Measurements from ENCODE around the gene MYEF2.
A peak's percentile ranks its signal among the peaks of the same experiment; 100 is the strongest.

Gene MYEF2

DNA sequence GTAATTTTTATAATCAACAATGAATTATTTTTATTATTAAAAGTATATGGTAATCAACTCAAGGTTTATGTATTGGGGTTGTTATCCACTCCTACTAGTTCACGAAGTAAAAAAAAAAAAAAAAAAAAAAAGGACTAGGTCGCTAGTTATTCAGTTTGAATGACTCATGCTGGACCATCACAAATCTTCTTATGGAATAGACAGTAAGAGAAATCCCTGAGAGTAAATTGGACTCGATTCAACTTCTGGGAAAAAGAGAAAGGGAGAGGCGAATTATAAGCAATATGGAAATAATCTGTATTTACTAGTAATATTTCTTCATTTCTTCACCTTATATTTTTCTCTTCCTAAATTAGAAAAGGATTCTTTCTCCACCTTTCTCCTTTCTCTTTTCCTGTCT, 2.0 kb downstream of the MYEF2 start:
- H3K4me1 ChIP-seq (ENCODE audit: insufficient read depth, low read length, poor library complexity, severe bottlenecking), result peaks cover 34% of the 10 kb centered on the region
- H4K20me1 ChIP-seq (ENCODE audit: insufficient read depth, low read length, poor library complexity, severe bottlenecking), result peaks cover 51% of the 10 kb centered on the region
- TF ChIP-seq EZH2phosphoT487 (IDR thresholded peaks at IDR 0.05; ENCODE audit: borderline replicate concordance), result no peak
- TF ChIP-seq, protein P1, sequence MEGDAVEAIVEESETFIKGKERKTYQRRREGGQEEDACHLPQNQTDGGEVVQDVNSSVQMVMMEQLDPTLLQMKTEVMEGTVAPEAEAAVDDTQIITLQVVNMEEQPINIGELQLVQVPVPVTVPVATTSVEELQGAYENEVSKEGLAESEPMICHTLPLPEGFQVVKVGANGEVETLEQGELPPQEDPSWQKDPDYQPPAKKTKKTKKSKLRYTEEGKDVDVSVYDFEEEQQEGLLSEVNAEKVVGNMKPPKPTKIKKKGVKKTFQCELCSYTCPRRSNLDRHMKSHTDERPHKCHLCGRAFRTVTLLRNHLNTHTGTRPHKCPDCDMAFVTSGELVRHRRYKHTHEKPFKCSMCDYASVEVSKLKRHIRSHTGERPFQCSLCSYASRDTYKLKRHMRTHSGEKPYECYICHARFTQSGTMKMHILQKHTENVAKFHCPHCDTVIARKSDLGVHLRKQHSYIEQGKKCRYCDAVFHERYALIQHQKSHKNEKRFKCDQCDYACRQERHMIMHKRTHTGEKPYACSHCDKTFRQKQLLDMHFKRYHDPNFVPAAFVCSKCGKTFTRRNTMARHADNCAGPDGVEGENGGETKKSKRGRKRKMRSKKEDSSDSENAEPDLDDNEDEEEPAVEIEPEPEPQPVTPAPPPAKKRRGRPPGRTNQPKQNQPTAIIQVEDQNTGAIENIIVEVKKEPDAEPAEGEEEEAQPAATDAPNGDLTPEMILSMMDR (conservative IDR thresholded peaks at IDR 0.05; ENCODE audit: low read length), result no peak
- no peaks in the 10 kb centered on the region for H3K9me2 ChIP-seq (replicated peaks; ENCODE audit: low read depth, low read length)
- H3K27me3 ChIP-seq (ENCODE audit: insufficient read depth, low read length, poor library complexity, severe bottlenecking), result no peaks in the 10 kb centered on the region
- peak overlapping the region; percentile 97 for H3K4me2 ChIP-seq (ENCODE audit: low read depth, low read length, poor library complexity, severe bottlenecking)
- no peaks in the 10 kb centered on the region for H3K36me3 ChIP-seq (ENCODE audit: insufficient read depth, low read length)
- H3F3A ChIP-seq (ENCODE audit: low read depth), result no peaks in the 10 kb centered on the region
- H3K9me3 ChIP-seq (ENCODE audit: insufficient read depth, low read depth, low read length), result 0 out of 2 replicates have a peak, but pooled peaks cover 6% of the 10 kb centered on the region
- peaks cover 68% of the 10 kb centered on the region for H3K79me2 ChIP-seq (ENCODE audit: insufficient read depth, low read length)
- H3K4me3 ChIP-seq (ENCODE audit: low read length, poor library complexity, severe bottlenecking), result peak overlapping the region; percentile 90
- H2AFZ ChIP-seq (ENCODE audit: low read length), result no peak overlapping the region
- H3K9ac ChIP-seq (ENCODE audit: low read depth, low read length, poor library complexity, severe bottlenecking), result peak overlapping the region; percentile 92

DNA sequence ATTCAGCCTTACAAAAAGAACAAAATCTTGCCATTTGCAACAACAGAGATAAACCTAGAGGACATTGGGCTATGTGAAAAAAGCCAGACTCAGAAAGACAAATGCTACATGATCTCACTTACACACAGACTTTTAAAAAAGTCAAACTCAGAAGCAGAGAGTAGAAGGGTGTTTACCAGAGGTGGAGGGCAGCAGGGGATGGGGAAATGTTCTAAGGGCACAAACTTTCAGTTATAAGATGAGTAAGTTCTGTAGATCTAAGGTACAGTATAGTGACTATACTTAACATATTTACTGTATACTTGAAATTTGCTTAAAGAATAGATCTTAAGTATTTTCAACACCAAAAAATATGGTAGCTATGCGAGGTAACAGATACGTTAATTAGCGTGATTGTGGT, 3.0 kb downstream of the MYEF2 start:
- peaks cover 40% of the 10 kb centered on the region for H3K4me1 ChIP-seq (ENCODE audit: insufficient read depth, low read length, poor library complexity, severe bottlenecking)
- peak overlapping the region; percentile 97 for H3K4me2 ChIP-seq (ENCODE audit: low read depth, low read length, poor library complexity, severe bottlenecking)
- no peaks in the 10 kb centered on the region for H3F3A ChIP-seq (ENCODE audit: low read depth)
- peak overlapping the region; percentile 90 for H3K4me3 ChIP-seq (ENCODE audit: low read length, poor library complexity, severe bottlenecking)
- no peak overlapping the region for H2AFZ ChIP-seq (ENCODE audit: low read length)
- peaks cover 75% of the 10 kb centered on the region for H3K79me2 ChIP-seq (ENCODE audit: insufficient read depth, low read length)
- no peaks in the 10 kb centered on the region for H3K27me3 ChIP-seq (ENCODE audit: insufficient read depth, low read length, poor library complexity, severe bottlenecking)
- H4K20me1 ChIP-seq (ENCODE audit: insufficient read depth, low read length, poor library complexity, severe bottlenecking), result peaks cover 55% of the 10 kb centered on the region
- no peaks in the 10 kb centered on the region for H3K36me3 ChIP-seq (ENCODE audit: insufficient read depth, low read length)
- H3K9me3 ChIP-seq (ENCODE audit: insufficient read depth, low read depth, low read length), result 0 out of 2 replicates have a peak, but pooled peaks cover 6% of the 10 kb centered on the region
- no peak overlapping the region for H3K9ac ChIP-seq (ENCODE audit: low read depth, low read length, poor library complexity, severe bottlenecking)
- H3K9me2 ChIP-seq (replicated peaks; ENCODE audit: low read depth, low read length), result no peaks in the 10 kb centered on the region
- TF ChIP-seq EZH2phosphoT487 (IDR thresholded peaks at IDR 0.05; ENCODE audit: borderline replicate concordance), result no peak
- TF ChIP-seq, protein P1 (conservative IDR thresholded peaks at IDR 0.05; ENCODE audit: low read length), result no peak

DNA sequence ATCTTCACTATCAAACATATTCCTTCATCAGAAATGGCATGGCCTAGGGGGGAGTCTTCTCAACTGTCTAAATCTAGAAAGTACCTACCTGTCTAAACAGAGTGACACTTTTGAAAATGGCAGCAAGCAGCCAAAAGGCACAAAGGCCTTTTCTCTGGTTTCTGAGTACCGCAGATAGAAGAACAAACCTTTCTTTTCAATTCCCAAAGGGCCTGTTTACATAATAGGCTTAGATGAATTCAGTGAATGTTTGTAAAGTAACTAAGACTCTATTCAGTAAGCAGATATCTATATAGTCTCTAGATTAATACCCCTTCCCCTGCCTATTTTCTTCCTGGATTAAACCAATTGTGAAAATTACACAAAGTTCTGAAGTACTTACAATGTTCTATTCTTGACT, 7.1 kb downstream of the MYEF2 start:
- Histone ChIP-seq H3K9me3 (ENCODE audit: insufficient read depth, low read depth, low read length) (0 out of 2 replicates have a peak, but pooled peaks cover 6% of the 10 kb centered on the region), H3K4me1 (ENCODE audit: insufficient read depth, low read length, poor library complexity, severe bottlenecking) (peaks cover 21% of the 10 kb centered on the region), H3K9ac (ENCODE audit: low read depth, low read length, poor library complexity, severe bottlenecking) (no peak overlapping the region), H2AFZ (ENCODE audit: low read length) (no peak overlapping the region), H3K79me2 (ENCODE audit: insufficient read depth, low read length) (peaks cover 70% of the 10 kb centered on the region), H3K27me3 (ENCODE audit: insufficient read depth, low read length, poor library complexity, severe bottlenecking) (no peaks in the 10 kb centered on the region), H4K20me1 (ENCODE audit: insufficient read depth, low read length, poor library complexity, severe bottlenecking) (peaks cover 46% of the 10 kb centered on the region), H3K4me2 (ENCODE audit: low read depth, low read length, poor library complexity, severe bottlenecking) (peak overlapping the region; percentile 42), H3K36me3 (ENCODE audit: insufficient read depth, low read length) (peaks cover 21% of the 10 kb centered on the region), H3K4me3 (ENCODE audit: low read length, poor library complexity, severe bottlenecking) (peak overlapping the region; percentile 19), H3K9me2 (replicated peaks; ENCODE audit: low read depth, low read length) (no peaks in the 10 kb centered on the region), H3F3A (ENCODE audit: low read depth) (no peaks in the 10 kb centered on the region)
- no peak for TF ChIP-seq EZH2phosphoT487 (IDR thresholded peaks at IDR 0.05; ENCODE audit: borderline replicate concordance)
- TF ChIP-seq, protein P1 (conservative IDR thresholded peaks at IDR 0.05; ENCODE audit: low read length), result no peak

All from Loucy (cell line).